GM12864 (cell line): ENCODE measurements around the gene CHST9.

ENCODE experiments used
- DNase-seq: peaks from one replicate; pipeline ENCODE4 v3.0.0-alpha.2; 2011; ENCODE audit warnings: low read depth
- H3K4me3 ChIP-seq: 2 replicates; pipeline ENCODE4 v1.5.1; 2011; ENCODE audit warnings: mild to moderate bottlenecking, low read depth, low read length, control low read depth
- CTCF ChIP-seq: IDR thresholded peaks from 2 replicates; pipeline ENCODE4 v1.5.1; 2011; ENCODE audit warnings: low read depth, mild to moderate bottlenecking, moderate library complexity, low read length, control low read depth, inconsistent platforms; ENCODE audit errors: missing control alignments

The CHST9 gene

DNA sequence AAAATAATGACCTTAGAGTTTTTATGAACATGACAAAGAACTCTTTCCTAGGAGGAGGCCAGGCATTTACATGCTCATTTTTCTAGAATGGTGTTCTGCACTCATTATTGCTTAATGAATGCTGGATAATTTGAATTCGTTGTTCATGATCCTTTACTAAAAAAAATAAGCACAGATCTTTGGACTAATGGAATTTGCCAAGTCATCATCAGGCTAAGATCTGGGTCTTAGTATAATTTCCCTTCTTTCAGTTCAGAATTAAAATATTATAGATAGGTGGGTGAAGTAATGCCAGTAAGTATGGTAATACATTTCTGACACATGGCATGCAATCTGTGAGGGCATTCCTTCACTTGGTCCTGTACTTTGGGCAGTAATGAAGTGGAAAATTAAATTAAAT is 175.8 kb downstream of the CHST9 start:
- no peak for DNase-seq
- no peak for TF ChIP-seq CTCF

GRCh38 chr18:27008575-27008974 is 176.5 kb downstream of the CHST9 start:
- TF ChIP-seq CTCF, result no peak
- DNase-seq, result no peak

More for the DNA sequence above, 175.8 kb downstream of the CHST9 start:
- no peak overlapping the region for H3K4me3 ChIP-seq

DNA sequence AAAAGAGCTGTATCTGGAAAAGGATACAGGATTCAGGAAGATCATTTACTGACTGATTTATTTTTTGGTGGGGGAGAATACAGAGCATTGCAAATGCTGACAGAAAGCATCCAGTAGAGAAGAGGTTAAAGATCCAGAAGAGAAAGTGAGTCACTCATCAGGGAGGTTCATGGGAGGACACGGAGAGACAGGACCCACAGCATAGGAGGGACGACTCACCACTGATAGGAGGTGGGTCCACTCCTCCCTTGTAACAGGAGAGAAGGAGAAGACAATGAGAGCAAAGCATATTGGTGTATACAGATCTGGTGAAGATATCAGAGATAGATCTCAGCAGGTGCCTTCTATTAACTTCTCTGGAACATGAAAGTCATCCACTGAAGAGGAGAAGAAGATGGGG is 177.2 kb downstream of the CHST9 start:
- no peak overlapping the region for H3K4me3 ChIP-seq
- DNase-seq, result no peak
- no peak for TF ChIP-seq CTCF

More at GRCh38 chr18:27008575-27008974, 176.5 kb downstream of the CHST9 start:
- no peak overlapping the region for H3K4me3 ChIP-seq

- peak; percentile 67 for TF ChIP-seq CTCF
- H3K4me3 ChIP-seq, result no peak overlapping the region
- DNase-seq, result no peak
Measured at GRCh38 chr18:27005589-27005988, 179.5 kb downstream of the CHST9 start.

GRCh38 chr18:27004056-27004829 is 180.9 kb downstream of the CHST9 start:
- TF ChIP-seq CTCF, result peak; percentile 38
- DNase-seq, result no peak
- no peak overlapping the region for H3K4me3 ChIP-seq

DNA sequence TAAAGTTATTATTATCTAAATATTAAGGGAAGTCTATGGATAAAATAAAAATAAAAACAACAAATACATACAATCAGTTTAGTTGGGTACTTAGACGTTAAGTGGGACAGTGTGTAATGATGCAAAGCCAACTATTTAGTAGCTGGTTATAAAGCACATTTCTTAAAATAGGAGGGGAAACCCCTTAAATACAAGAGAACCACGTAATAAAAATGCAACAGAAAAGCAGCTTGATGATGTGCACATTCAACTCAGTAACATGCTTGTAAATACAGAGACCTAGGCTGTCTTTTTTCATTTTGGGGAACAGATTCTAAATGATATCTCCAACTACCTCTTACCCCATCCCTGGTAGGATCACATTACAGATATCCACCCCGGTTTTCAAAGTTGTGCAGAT is 185.3 kb downstream of the CHST9 start:
- DNase-seq, result no peak
- no peak for TF ChIP-seq CTCF

DNA sequence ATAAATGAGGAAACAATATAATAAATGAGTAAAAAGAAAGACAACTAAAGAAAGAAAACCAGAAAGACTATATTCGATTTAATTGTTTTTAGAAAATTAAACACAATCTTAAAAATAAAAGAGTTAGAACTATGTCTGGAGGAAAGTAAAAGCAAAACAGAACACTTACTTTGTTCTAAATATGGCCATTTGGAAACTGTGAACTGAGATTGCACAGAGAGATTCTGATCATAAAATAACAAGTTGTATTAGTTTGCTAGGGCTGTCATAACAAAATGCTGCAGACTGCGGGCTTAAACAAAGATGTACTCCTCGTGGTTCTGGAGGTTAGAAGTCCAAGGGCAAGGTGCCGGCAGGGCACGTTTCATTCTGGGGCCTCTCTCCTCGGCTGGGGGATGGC is 191.5 kb downstream of the CHST9 start:
- no peak for TF ChIP-seq CTCF
- H3K4me3 ChIP-seq, result no peak overlapping the region
- no peak for DNase-seq

More for the DNA sequence above, 185.3 kb downstream of the CHST9 start:
- H3K4me3 ChIP-seq, result no peak overlapping the region
